H9 (cell line): Measurements from ENCODE around the gene NEURL3. TPM values are rescaled to one million over a fixed set of nuclear protein-coding genes. Genes with fewer than 3 reads are reported as not detected.

Experiments
- DNase-seq: peaks from one replicate; pipeline ENCODE4 v3.0.0-alpha.2; 2017
- H2AFZ ChIP-seq: one replicate; pipeline ENCODE4 v1.6.1; 2013; ENCODE audit warnings: mild to moderate bottlenecking, low read length, control low read depth, moderate library complexity
- H2AK5ac ChIP-seq: 2 replicates; pipeline ENCODE4 v1.6.1; 2013; ENCODE audit warnings: low read length, control low read depth, mixed read lengths; ENCODE audit not compliant: insufficient read length
- H2BK120ac ChIP-seq: one replicate; pipeline ENCODE4 v1.6.1; 2013; ENCODE audit warnings: low read depth, mild to moderate bottlenecking, low read length, control low read depth, inconsistent platforms; ENCODE audit not compliant: poor library complexity, severe bottlenecking
- H2BK12ac ChIP-seq: 2 replicates; pipeline ENCODE4 v1.6.1; 2013; ENCODE audit warnings: low read length, control low read depth, mixed read lengths, low read depth; ENCODE audit not compliant: insufficient read length
- H2BK15ac ChIP-seq: 2 replicates; pipeline ENCODE4 v1.6.1; 2013; ENCODE audit warnings: low read depth, low read length, control low read depth
- H2BK20ac ChIP-seq: one replicate; pipeline ENCODE4 v1.6.1; 2013; ENCODE audit warnings: low read depth, mild to moderate bottlenecking, low read length, control low read depth, inconsistent platforms; ENCODE audit not compliant: poor library complexity, severe bottlenecking
- H2BK5ac ChIP-seq: 2 replicates; pipeline ENCODE4 v1.6.1; 2013; ENCODE audit warnings: low read length, control low read depth, mixed read lengths; ENCODE audit not compliant: insufficient read length
- H3K14ac ChIP-seq: 2 replicates; pipeline ENCODE4 v1.6.1; 2013; ENCODE audit warnings: low read length, control low read depth; ENCODE audit not compliant: insufficient read depth
- H3K18ac ChIP-seq: 2 replicates; pipeline ENCODE4 v1.6.1; 2013; ENCODE audit warnings: low read depth, mild to moderate bottlenecking, mixed read lengths, low read length, control low read depth; ENCODE audit not compliant: insufficient read length
- H3K23ac ChIP-seq: 2 replicates; pipeline ENCODE4 v1.6.1; 2013; ENCODE audit warnings: low read length, control low read depth, mixed read lengths, low read depth; ENCODE audit not compliant: insufficient read length
- H3K23me2 ChIP-seq: 2 replicates; pipeline ENCODE4 v1.6.1; 2013; ENCODE audit warnings: low read depth, mild to moderate bottlenecking, mixed read lengths, low read length, control low read depth; ENCODE audit not compliant: insufficient read length, poor library complexity, severe bottlenecking
- H3K27ac ChIP-seq: 2 replicates; pipeline ENCODE4 v1.5.1; 2013; ENCODE audit warnings: low read length, control low read depth, mixed read lengths, low read depth; ENCODE audit not compliant: insufficient read length
- H3K27me3 ChIP-seq: 2 replicates; pipeline ENCODE4 v1.6.1; 2013; ENCODE audit warnings: low read length, control low read depth, inconsistent platforms; ENCODE audit not compliant: insufficient read depth
- H3K4ac ChIP-seq: 2 replicates; pipeline ENCODE4 v1.6.1; 2013; ENCODE audit warnings: low read depth, mild to moderate bottlenecking, control low read depth, inconsistent platforms, low read length, moderate library complexity
- H3K4me1 ChIP-seq: 2 replicates; pipeline ENCODE4 v1.6.1; 2013; ENCODE audit warnings: low read length, control low read depth, inconsistent platforms; ENCODE audit not compliant: insufficient read depth
- H3K4me2 ChIP-seq: 2 replicates; pipeline ENCODE4 v1.6.1; 2013; ENCODE audit warnings: low read length, control low read depth, mixed read lengths; ENCODE audit not compliant: insufficient read length, insufficient read depth
- H3K56ac ChIP-seq: 2 replicates; pipeline ENCODE4 v1.6.1; 2013; ENCODE audit warnings: low read depth, mild to moderate bottlenecking, mixed read lengths, low read length, control low read depth; ENCODE audit not compliant: insufficient read length
- H3K79me1 ChIP-seq: 2 replicates; pipeline ENCODE4 v1.6.1; 2013; ENCODE audit warnings: low read depth, mild to moderate bottlenecking, moderate library complexity, low read length, control low read depth, inconsistent platforms; ENCODE audit not compliant: insufficient read depth, poor library complexity, severe bottlenecking
- H3K79me2 ChIP-seq: 2 replicates; pipeline ENCODE4 v1.6.1; 2013; ENCODE audit warnings: low read length, control low read depth, inconsistent platforms; ENCODE audit not compliant: insufficient read depth
- H3K9ac ChIP-seq: 2 replicates; pipeline ENCODE4 v1.6.1; 2013; ENCODE audit warnings: low read length, control low read depth, mixed read lengths; ENCODE audit not compliant: insufficient read length; ENCODE audit errors: extremely low read depth
- H3K9me3 ChIP-seq: one replicate; pipeline ENCODE4 v1.6.1; 2013; ENCODE audit warnings: low read depth, low read length, inconsistent platforms; ENCODE audit not compliant: control insufficient read depth
- H3T11ph ChIP-seq: one replicate; pipeline ENCODE4 v1.6.1; 2013; ENCODE audit warnings: mild to moderate bottlenecking, low read length, control low read depth, inconsistent platforms
- H4K20me1 ChIP-seq: one replicate; pipeline ENCODE4 v1.6.1; 2013; ENCODE audit not compliant: control insufficient read depth, insufficient read length, insufficient read depth
- H4K5ac ChIP-seq: 2 replicates; pipeline ENCODE4 v1.6.1; 2013; ENCODE audit warnings: low read depth, mild to moderate bottlenecking, mixed read lengths, low read length, control low read depth; ENCODE audit not compliant: insufficient read length
- H4K8ac ChIP-seq: replicated peaks from 2 replicates; pipeline ENCODE4 v1.6.1; 2013; ENCODE audit warnings: low read length, control low read depth, mixed read lengths, low read depth; ENCODE audit not compliant: insufficient read length
- H4K91ac ChIP-seq: 2 replicates; pipeline ENCODE4 v1.6.1; 2013; ENCODE audit warnings: low read depth, mild to moderate bottlenecking, moderate library complexity, mixed read lengths, low read length, control low read depth; ENCODE audit not compliant: insufficient read length
- H3K27ac Mint-ChIP-seq, 3 experiments: 2 replicates in 2 of 3; 3 replicates in 1 of 3; pipeline ENCODE4 v1.8.0; 2020 to 2021; ENCODE audit warnings: mixed read lengths in 3 of 3, mild to moderate bottlenecking in 1 of 3, moderate library complexity in 1 of 3
- H3K27me3 Mint-ChIP-seq: 2 replicates; pipeline ENCODE4 v1.8.0; 2021; ENCODE audit warnings: low read depth, mild to moderate bottlenecking, moderate library complexity, mixed read lengths
- H3K36me3 Mint-ChIP-seq, 3 experiments: 2 replicates in 2 of 3; 3 replicates in 1 of 3; pipeline ENCODE4 v1.8.0; 2020 to 2021; ENCODE audit warnings: low read depth in 3 of 3, mixed read lengths in 3 of 3; ENCODE audit not compliant: insufficient read depth in 1 of 3
- H3K4me1 Mint-ChIP-seq, 2 experiments: 2 replicates each; pipeline ENCODE4 v1.8.0; 2020; ENCODE audit warnings: mixed read lengths in 2 of 2
- H3K4me3 Mint-ChIP-seq, 2 experiments: 2 replicates in 1 of 2; 3 replicates in 1 of 2; pipeline ENCODE4 v1.8.0; 2020 to 2021; ENCODE audit warnings: mild to moderate bottlenecking in 2 of 2, mixed read lengths in 2 of 2, moderate library complexity in 1 of 2
- H3K9me3 Mint-ChIP-seq, 2 experiments: 2 replicates in 1 of 2; 3 replicates in 1 of 2; pipeline ENCODE4 v1.8.0; 2020; ENCODE audit warnings: mild to moderate bottlenecking in 2 of 2, mixed read lengths in 2 of 2, moderate library complexity in 1 of 2
- CTCF ChIP-seq: fragments of 200-600 bp; sonication (generic); conservative IDR thresholded peaks from 3 replicates; pipeline ENCODE4 v1.8.0; 2021; ENCODE audit warnings: antibody characterized with exemption, mild to moderate bottlenecking
- WGBS: extraction: QIAGEN DNeasy Blood & Tissue Kit; methylation state at CpG from one replicate; pipeline ENCODE4 v1.1.7; 2013; ENCODE audit warnings: missing lambda C conversion rate, low lambda C conversion rate, mixed read lengths; ENCODE audit not compliant: insufficient read length; ENCODE audit errors: extremely low coverage; 5-methylcytosine and 5-hydroxymethylcytosine counted together
- total RNA-seq: library from RNA; stranded (reverse); gene quantifications from 2 replicates; pipeline ENCODE4 v1.2.1, GENCODE V29; 2021

Gene NEURL3
- total RNA-seq, 1 experiment from 2014 or later = not detected

GRCh38 chr2:96549466-96549785 lies 44.3 kb upstream of the NEURL3 start:
- H3K79me2 ChIP-seq = no peaks in the 10 kb centered on the region
- no peak overlapping the region for H3T11ph ChIP-seq
- H3K27me3 ChIP-seq = no peaks in the 10 kb centered on the region
- no peak overlapping the region for H2BK15ac ChIP-seq
- no peak for TF ChIP-seq CTCF
- no peak for DNase-seq
- no peak overlapping the region for H4K91ac ChIP-seq
- no peak overlapping the region for H3K27ac ChIP-seq
- H3K4me2 ChIP-seq = no peak overlapping the region
- H3K4ac ChIP-seq = no peak overlapping the region
- no peak overlapping the region for H4K5ac ChIP-seq
- Mint-ChIP-seq H3K4me3 (no peak overlapping the region), H3K36me3 (peaks cover 4 to 6% (median 5%) of the 10 kb centered on the region in 3 experiments), H3K4me1 (peaks cover 11 to 18% of the 10 kb centered on the region in 2 experiments), H3K27ac (no peak overlapping the region), H3K27me3 (peaks cover 6% of the 10 kb centered on the region), H3K9me3 (peaks cover 4 to 5% of the 10 kb centered on the region in 2 experiments; a peak in 3 of 5 replicates)
- H4K8ac ChIP-seq = no peak overlapping the region
- H2AK5ac ChIP-seq = no peak overlapping the region
- no peak overlapping the region for H3K56ac ChIP-seq
- H4K20me1 ChIP-seq = no peaks in the 10 kb centered on the region
- no peak overlapping the region for H2BK5ac ChIP-seq
- no peak overlapping the region for H2BK12ac ChIP-seq
- H3K23me2 ChIP-seq = no peaks in the 10 kb centered on the region
- no peak overlapping the region for H3K14ac ChIP-seq
- H3K23ac ChIP-seq = no peak overlapping the region
- H3K9me3 ChIP-seq = no peaks in the 10 kb centered on the region
- H2BK120ac ChIP-seq = no peak overlapping the region
- WGBS = no CpG with 5 or more reads among the region's 4 CpGs
- H3K79me1 ChIP-seq = no peaks in the 10 kb centered on the region
- no peak overlapping the region for H2AFZ ChIP-seq
- no peaks in the 10 kb centered on the region for H3K4me1 ChIP-seq
- no peak overlapping the region for H2BK20ac ChIP-seq
- no peak overlapping the region for H3K9ac ChIP-seq
- H3K18ac ChIP-seq = no peak overlapping the region
